Measurements from ENCODE around the gene IL22RA1.

IL22RA1 gene

DNA sequence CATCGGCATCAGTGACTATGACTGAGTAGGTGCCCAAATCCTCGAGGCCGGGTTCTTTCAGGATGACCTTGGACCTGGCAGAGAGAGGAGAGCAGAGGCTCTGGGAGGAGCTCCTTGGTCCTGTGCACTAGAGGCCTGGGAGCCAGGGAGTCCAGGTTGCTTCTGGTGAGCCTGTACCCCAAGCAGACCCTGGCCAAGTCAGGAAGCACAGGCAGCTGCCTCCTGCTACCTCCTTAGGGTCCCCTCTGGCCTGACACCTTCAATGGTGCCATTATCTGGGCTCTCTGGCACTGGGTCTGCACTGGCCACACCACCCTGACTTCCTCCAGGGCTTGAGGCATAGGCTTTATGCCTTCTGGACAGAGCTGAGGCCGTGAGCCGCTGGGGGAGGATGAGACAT, 68.7 kb downstream of the IL22RA1 start:
- no peak for DNase-seq (ENCODE audit: low read depth in 2 of 2)

GRCh38 chr1:24071941-24072340, 71.0 kb downstream of the IL22RA1 start:
- DNase-seq (ENCODE audit: low read depth in 2 of 2): no peak

DNA sequence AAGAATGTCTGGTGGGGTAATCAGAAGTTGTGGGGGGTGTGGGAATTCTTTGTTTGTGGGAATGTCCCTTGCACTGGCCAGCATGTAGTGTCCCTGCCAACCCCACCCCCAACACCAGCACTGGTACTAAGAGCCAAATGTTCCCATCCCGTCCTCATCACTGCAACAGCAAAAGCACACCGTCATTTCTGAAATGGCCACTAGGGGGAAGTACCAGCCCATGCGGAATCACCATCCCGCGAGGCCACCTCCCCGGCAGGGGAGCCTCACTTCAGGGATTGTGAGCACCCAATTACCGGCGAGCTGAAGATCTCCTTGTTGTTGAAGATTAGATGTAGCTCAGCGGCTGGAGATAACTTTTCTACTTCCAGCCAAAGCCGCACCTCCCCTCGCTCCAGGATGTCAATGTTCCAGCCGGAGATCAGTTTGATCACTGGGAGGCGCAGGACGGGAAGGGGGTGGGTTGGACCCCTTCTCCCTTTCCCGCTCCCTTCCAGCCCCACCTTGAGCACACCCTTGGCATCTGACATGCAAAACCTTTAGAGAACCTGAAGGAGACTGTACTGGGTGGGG, 72.0 kb downstream of the IL22RA1 start:
- DNase-seq (ENCODE audit: low read depth in 2 of 2): peak; percentile 31 to 52

GRCh38 chr1:24069817-24070216, 73.1 kb downstream of the IL22RA1 start:
- DNase-seq (ENCODE audit: low read depth in 2 of 2): no peak
